ENCODE results near the gene ALKBH2. TPM values are rescaled to one million over a fixed set of nuclear protein-coding genes. Genes with fewer than 3 reads are reported as not detected.

Gene ALKBH2
- total RNA-seq, 1 donor from 2014 or later: 47.9 TPM

GRCh38 chr12:109134186-109134917 is 41.1 kb upstream of the ALKBH2 start:
- no peak for FAIRE-seq
- TF ChIP-seq, protein P1, sequence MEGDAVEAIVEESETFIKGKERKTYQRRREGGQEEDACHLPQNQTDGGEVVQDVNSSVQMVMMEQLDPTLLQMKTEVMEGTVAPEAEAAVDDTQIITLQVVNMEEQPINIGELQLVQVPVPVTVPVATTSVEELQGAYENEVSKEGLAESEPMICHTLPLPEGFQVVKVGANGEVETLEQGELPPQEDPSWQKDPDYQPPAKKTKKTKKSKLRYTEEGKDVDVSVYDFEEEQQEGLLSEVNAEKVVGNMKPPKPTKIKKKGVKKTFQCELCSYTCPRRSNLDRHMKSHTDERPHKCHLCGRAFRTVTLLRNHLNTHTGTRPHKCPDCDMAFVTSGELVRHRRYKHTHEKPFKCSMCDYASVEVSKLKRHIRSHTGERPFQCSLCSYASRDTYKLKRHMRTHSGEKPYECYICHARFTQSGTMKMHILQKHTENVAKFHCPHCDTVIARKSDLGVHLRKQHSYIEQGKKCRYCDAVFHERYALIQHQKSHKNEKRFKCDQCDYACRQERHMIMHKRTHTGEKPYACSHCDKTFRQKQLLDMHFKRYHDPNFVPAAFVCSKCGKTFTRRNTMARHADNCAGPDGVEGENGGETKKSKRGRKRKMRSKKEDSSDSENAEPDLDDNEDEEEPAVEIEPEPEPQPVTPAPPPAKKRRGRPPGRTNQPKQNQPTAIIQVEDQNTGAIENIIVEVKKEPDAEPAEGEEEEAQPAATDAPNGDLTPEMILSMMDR (IDR thresholded peaks at IDR 0.05; ENCODE audit: insufficient read depth, low read length, severe bottlenecking): peak; percentile 54

GRCh38 chr12:109131154-109132050 is 38.1 kb upstream of the ALKBH2 start:
- FAIRE-seq: no peak
- no peak for DNase-seq (ENCODE audit: low read depth)

More at GRCh38 chr12:109134186-109134917, 41.1 kb upstream of the ALKBH2 start:
- Histone ChIP-seq H3K27me3 (ENCODE audit: control insufficient read depth, insufficient read depth, low read length) (no peaks in the 10 kb centered on the region), H3K4me3 (ENCODE audit: low read depth, low read length) (no peak overlapping the region), H3K36me3 (ENCODE audit: control insufficient read depth, insufficient read depth, low read length) (no peaks in the 10 kb centered on the region)
- peak; percentile 9 for DNase-seq (ENCODE audit: low read depth)

GRCh38 chr12:109130297-109131153 is 37.3 kb upstream of the ALKBH2 start:
- Histone ChIP-seq H3K4me3 (ENCODE audit: low read depth, low read length) (no peak overlapping the region), H3K27me3 (ENCODE audit: control insufficient read depth, insufficient read depth, low read length) (no peaks in the 10 kb centered on the region), H3K36me3 (ENCODE audit: control insufficient read depth, insufficient read depth, low read length) (no peaks in the 10 kb centered on the region)
- TF ChIP-seq, protein P1 (IDR thresholded peaks at IDR 0.05; ENCODE audit: insufficient read depth, low read length, severe bottlenecking): no peak
- DNase-seq (ENCODE audit: low read depth): no peak
- no peak for FAIRE-seq

More at GRCh38 chr12:109131154-109132050, 38.1 kb upstream of the ALKBH2 start:
- TF ChIP-seq, protein P1 (IDR thresholded peaks at IDR 0.05; ENCODE audit: insufficient read depth, low read length, severe bottlenecking): no peak
- Histone ChIP-seq H3K36me3 (ENCODE audit: control insufficient read depth, insufficient read depth, low read length) (no peaks in the 10 kb centered on the region), H3K4me3 (ENCODE audit: low read depth, low read length) (no peak overlapping the region), H3K27me3 (ENCODE audit: control insufficient read depth, insufficient read depth, low read length) (no peaks in the 10 kb centered on the region)

GRCh38 chr12:109127533-109128242 is 34.4 kb upstream of the ALKBH2 start:
- TF ChIP-seq, protein P1 (IDR thresholded peaks at IDR 0.05; ENCODE audit: insufficient read depth, low read length, severe bottlenecking): no peak
- no peaks in the 10 kb centered on the region for H3K36me3 ChIP-seq (ENCODE audit: control insufficient read depth, insufficient read depth, low read length)
- no peaks in the 10 kb centered on the region for H3K27me3 ChIP-seq (ENCODE audit: control insufficient read depth, insufficient read depth, low read length)
- DNase-seq (ENCODE audit: low read depth) (no peak), FAIRE-seq (peak; percentile 47)
- no peak overlapping the region for H3K4me3 ChIP-seq (ENCODE audit: low read depth, low read length)

DNA sequence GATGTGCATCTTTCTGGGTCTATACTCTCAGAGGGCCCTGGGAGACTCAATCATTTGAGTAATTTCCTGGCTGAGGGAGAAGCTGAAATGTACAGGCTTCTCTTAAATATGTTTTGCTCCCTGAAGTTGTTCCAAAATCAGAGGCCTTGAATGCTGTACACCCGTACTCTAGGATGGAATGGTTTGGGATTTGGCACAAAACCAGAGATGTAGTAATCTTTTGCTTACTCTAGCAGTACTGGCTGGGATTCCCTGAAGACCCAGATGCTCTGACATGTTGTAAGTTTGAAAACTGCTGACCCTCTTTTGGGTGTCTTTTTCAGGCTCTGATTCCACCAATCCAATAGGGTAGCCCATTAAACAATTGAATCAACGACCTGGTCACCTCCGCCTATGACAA is 33.5 kb upstream of the ALKBH2 start:
- FAIRE-seq: no peak
- TF ChIP-seq, protein P1 (IDR thresholded peaks at IDR 0.05; ENCODE audit: insufficient read depth, low read length, severe bottlenecking): no peak
- DNase-seq (ENCODE audit: low read depth): no peak
- Histone ChIP-seq H3K36me3 (ENCODE audit: control insufficient read depth, insufficient read depth, low read length) (no peaks in the 10 kb centered on the region), H3K27me3 (ENCODE audit: control insufficient read depth, insufficient read depth, low read length) (no peaks in the 10 kb centered on the region), H3K4me3 (ENCODE audit: low read depth, low read length) (no peak overlapping the region)
